Stimulated activated CD4-positive, alpha-beta T cell treated with anti-CD3 and anti-CD28 coated beads, Interleukin-12 subunit alpha, Interleukin-12 subunit beta, amount 100 ng/mL, for 4 hours (primary cell): ENCODE measurements around the gene PSMB3.
"Not testable (repeated sequence)": the region's sequence is repeated elsewhere in the genome, so short reads cannot be mapped to it uniquely, and the experiment has no call there.

Source experiments
- DNase-seq: peaks from one replicate; pipeline ENCODE4 v3.0.0-alpha.2; 2020

PSMB3 gene

DNA sequence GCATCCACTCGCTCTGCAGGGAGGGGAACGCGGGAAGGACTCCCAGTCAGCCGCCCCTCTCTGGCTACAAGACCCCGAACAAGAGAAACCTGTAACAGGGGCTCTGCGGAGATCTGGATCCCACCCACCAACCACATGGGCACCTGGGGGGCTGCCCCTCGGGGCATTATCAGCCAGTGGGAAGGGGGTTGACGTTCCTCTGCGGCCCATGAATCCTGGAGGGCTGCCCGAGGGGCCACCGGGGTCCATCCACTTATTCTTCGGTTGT lies 2.6 kb upstream of the PSMB3 start:
- no peak for DNase-seq

DNA sequence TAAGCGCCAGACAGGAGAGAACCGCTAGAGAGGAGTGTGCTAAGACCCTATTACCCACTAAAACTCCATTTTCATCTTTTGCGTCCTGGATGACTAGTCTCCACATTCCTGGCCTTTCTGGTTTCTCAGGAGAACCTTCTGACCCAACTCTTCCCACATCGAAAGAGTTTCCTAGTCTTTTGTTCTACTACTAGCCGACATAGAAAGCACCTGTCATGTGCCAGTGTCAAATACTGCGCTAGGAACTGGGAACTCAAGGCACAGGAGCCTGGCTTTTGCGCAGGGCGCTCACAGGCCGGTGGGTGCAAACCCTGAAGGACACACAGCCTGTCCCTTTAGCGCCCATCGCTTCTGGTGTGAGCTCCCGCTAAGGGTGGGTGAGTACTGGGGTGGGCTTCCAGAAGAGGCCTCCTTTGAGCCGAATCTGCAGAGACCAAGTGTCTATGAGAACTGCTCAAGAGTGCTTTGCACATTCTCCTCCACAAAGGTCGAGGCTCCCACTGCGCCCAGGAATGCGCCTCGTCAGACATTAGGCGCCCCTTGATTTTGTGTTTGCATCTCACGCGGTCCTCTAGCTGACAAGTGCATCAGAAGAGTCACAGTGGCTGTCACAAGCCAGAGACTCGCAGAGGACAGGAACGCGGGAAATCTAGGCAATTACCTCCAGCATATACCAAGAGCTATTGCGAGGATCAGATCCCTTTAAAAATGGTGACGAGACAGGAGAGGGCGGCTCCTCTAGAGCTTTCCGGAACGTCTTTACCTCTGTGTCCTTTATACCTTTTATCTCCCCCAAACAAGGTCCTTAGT lies 2.0 kb upstream of the PSMB3 start:
- DNase-seq = no peak

DNA sequence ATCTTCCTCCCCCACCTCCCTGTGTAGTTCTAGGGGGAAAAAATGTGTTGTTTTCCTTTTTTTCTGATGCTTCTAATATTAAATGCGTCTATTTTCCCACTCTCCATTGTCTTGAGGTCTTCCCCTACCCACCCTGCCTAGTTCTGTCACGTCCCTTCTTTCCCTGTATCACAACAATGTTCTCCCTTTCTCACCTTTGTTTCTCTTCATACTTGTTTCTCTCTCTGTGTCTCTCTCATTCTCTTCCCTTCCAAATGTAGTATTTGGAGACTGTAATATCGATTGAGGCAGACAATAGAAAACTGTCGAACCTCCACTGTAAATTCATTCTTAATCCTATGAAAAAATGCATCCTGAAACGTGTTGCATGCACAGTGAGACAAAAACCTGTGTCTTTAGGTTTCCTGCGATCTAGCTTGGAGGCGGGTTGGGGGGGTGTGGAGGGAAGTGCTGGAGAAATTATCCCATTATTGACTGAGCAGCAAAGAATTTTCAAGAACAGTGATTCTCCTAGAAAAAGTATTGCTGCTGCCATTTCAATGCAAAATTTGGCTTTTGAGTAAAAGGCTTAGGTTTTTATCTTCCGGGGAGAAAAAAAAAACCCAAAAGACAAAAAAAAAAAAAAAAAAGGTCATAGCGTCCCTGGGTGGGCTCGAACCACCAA lies 1.3 kb upstream of the PSMB3 start:
- no peak for DNase-seq

DNA sequence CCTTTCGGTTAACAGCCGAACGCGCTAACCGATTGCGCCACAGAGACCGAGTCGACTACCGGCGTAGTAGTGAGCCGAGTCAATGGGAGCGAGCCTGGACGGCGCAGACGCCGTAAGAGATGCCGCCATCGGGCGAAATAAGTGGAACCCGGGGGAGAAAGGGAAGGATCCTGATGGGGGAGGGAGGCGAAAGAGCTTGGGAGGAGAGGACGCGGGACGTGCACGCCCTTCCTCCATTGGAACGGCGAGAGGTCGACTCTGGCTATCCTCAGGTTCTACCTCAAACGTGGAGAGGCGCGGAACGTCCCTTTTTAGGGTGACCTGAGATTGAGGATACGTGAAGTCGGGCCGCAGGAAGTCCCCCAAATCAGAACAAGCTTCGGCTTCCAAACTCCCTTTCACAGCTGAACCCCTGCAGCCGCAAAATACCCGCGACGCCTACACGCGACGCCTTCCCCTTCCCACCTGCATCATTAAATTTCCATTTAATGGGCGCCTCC lies 683 bp upstream of the PSMB3 start:
- peak; percentile 87 for DNase-seq

DNA sequence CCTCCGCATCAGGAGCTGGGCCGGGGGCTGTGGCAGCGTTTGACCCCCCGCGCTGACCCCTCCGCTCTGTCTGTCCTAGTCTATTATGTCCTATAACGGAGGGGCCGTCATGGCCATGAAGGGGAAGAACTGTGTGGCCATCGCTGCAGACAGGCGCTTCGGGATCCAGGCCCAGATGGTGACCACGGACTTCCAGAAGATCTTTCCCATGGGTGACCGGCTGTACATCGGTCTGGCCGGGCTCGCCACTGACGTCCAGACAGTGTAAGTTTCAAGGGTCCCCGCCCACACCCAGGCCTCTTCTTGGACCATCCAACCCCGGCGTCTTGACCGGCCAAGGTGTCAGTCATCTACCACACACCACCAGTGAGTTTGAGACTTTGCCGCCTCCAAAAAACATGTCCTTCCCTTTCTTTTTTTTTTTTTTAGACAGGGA lies 548 bp downstream of the PSMB3 start:
- no peak for DNase-seq

DNA sequence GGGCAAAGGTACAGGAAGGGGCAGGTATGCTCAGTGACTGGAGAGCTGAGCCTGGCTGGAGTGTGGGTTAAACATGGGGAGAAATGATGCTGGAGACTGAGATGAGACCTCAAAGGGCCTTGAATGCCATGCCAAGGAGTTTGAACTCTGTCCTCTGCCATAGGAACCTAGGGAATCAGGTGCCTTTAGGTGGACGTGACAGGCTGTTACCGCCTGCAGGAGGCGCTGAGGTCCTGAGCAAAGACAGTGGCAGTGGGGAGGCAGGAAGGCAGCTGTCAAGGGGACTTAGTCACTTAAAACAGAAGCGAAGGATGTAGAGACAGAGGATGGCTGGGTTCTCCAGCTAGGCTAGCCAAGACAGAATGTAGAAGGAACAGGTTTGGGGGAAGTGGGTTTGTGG lies 9.1 kb downstream of the PSMB3 start:
- no peak for DNase-seq

DNA sequence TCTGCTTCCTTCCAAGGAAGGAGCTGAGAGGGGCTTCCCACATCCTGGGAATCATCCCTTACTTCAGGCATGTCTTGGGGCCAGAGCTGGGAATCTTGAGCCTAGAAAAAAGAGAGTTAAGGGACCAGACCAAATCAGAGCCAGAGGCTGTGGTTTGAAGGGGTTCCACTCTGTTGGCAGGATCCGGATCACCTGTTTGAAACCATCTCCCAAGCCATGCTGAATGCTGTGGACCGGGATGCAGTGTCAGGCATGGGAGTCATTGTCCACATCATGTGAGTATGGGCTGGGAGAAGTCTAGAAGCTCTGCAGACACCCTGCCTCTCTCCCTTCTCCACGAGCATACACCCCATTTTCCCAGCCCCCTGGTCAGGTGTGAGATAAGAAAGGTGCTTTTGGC lies 9.7 kb downstream of the PSMB3 start:
- DNase-seq = no peak

DNA sequence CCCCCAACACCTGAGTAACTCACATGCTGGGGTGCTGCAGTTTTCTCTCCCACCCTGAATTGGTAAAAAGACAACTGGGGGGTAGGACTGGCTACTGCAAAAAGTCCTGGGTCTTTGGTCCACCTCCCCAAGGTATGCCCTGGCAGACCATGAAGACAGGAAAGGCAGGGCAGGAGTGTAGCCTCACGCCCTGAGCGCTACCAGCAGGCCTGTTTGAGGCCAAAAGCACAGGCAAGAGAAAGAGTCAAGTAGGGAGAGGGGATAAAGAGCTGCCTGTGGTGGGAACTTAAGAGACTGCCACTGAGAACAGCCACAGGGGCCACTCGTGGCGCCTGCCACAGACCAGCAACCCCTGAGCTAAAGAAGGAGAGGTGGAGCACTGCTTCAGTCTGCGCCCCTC lies 13.8 kb downstream of the PSMB3 start:
- DNase-seq = no peak

DNA sequence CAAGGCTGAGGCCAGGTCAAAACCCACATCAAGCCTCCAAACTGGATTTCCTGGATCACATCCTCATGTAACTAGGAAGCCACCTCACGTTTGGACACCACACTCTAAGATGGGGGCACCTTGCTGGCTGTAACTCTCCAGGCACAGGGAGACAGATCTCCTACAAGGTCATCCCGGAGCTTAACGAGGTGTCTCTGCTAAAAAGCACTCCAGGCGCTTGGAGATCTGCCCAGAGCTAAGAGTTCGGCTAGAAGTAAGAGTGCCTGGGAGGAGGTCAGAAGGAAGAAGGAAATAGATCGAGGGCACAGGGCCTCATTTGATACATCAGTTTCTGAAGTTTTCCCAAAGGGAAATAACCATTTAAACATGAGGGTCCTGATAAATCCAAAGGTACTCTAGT lies 15.9 kb downstream of the PSMB3 start:
- DNase-seq = no peak

DNA sequence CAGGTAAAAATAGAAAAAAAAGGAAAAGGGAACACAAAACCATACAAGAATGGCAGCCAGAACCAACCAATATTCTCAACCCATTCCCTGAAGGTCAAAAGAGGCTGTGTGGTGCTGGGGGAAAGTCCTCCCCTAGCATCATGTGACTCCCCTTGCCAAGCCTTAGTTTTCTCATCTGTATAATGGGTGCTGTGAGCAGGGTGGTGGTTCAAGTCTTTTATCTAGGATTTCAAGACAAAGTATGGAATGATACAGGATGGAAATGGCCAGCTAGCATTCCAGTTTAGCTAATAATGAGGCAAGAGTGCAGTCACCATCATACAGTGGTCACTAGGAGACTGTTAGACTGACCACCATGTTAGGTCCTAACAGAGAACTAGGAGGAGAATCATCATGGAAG lies 20.7 kb downstream of the PSMB3 start:
- DNase-seq = no peak

DNA sequence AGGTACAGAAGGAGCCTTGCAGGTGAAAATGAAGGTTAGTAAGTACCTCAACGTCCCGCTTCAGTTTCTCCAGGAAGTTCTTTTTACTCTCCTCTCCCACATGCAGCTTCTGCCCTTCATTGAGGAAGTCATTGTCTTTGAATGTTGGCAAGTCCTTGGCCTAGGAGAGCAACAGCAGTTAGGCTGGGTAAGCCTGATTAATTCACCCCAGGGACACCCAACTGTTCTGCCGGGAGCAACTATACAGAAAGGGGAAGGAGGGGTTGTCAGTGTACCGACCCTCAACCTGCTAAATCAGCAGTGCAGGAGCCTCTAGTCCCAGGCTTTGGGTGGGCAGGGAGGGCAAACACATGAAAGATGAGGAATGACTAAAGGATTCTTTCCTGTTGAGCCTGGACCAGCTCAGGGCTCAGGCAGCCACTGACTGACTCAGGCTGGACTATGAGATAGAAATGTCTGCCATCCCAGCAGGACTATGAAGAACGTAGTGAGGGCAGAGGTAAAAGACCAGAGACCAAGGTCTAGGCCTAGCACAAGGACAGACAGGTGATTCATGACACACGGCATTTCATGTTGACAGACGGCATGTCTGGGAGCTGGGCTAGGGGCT lies 25.2 kb downstream of the PSMB3 start:
- no peak for DNase-seq

DNA sequence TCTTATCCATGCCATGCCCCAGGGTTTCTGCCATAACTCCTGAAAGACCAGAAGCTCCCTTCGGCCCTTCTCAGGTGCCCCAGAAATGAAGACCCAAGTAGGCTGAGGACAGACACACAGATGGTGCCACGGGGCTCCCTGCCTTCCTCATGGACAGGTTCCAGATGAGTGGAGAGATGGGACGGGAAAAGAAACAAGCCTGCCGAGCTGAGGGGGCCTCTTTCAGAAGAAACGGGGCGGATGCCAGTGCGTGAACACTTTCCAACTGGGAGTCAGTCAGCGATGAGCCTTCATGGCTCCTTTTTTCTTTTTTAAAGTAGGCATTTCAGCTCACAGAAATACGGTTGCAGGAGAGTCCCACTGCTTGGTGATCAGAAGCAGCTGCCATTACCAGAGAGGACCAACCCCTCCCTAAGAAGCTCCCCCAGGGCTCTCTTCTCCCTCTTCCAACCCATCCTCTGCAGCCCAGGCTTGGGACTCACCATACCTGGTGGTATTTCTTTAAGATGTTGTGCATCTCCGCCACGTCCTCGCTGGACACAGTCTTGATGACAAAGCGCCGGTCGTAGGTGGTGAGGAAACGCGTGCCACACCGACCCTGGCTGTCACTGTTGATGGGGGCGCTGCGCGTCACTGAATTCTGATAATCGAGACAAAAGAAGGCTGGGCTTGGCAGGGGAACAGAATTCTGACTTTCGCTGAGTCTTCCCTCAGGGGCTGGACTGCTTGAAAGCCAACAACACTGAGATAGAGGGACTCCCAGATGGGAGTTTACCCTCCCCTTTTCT lies 27.6 kb downstream of the PSMB3 start:
- no peak for DNase-seq

DNA sequence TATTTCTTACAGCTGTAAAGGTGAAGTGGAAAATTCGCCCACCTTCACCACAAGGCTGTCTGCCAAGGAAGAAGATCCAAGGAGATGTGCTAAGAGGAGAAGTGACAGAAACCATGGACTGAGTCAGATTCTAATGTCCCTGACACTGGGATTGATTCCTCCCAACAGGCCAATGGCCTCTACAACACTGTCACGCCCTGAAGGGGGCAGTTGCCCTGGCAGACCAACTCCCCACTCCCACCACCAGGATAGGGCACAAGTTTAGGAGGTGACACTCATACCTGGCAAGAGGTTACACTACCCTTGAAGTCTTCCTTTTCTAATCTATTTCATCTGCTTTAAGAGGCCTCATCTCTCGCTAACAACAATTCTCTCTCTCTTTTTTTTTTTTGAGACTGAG lies 30.7 kb downstream of the PSMB3 start:
- DNase-seq = no peak

DNA sequence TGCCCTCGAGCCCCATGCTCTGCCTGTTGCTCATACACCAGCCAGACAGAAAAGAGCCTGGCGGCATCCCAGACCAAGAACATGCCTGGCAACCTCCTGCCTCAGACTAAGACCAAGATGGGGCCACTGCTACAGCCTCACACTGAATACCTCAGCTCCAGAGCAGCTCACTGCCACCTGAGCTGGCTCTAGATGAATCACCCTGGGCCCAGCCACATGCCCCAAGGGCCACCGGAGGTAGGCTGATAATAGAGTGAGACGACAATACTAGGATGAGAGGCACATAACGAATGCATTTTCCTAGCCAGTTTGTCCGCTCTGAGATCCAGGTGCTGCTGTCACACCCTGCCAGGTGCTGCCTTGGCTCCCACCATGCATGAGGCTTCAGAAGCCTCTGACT lies 33.8 kb downstream of the PSMB3 start:
- DNase-seq = no peak

DNA sequence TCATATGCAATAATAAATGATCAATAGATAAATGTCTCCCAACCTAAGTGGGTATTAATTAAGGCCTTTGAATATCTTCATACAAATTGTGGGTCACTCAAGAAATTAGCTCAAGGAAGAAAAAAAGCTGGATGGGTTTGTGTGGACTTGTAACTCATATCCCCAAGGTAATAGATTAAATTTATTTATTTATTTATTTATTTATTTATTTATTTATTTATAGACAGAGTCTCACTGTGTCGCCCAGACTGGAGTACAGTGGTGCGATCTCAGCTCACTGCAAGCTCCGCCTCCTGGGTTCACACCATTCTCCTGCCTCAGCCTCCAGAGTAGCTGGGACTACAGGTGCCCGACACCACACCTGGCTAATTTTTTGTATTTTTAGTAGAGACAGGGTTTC lies 35.5 kb downstream of the PSMB3 start:
- not testable (repeated sequence) for DNase-seq

DNA sequence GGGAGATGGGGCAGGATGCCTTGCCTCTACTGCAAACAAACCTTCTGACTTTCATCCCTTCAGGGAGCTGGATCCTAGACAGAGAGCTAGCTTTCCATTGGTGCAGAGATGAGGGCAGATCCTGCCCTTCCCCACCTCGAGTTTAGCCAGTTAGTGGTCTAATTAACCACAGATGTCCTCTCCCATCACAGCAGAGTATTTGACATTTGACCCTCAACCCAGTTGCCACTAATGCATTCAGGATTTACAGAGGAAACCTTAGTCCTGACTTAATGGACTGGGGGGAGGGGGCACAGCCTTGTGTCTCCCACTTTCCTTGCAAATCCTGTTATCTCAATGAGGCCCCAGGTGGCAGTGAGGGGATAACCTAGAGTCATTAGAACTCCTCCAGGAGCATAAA lies 36.6 kb downstream of the PSMB3 start:
- no peak for DNase-seq

DNA sequence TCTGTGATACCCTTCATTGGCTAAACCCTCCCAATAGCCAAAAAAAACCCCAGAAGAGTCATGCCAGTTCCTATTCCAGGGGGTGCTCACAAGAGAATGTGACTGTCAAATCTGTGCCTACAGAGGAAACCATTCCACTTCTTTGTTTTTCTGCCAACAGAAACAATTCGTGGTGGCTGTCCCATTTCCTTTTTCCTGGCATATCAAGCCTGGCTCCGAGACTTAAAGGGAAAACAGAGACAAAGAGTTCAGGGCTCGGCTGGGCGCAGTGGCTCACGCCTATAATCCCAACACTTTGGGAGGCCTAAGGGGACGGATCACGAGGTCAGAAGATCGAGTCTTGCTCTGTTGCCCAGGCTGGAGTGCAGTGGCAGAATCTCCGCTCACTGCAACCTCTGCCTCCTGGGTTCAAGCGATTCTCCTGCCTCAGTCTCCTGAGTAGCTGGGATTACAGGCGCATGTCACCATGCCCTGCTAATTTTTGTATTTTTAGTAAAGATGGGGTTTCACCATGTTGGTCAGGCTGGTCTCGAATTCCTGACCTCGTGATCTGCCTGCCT lies 37.7 kb downstream of the PSMB3 start:
- DNase-seq = not testable (repeated sequence)

DNA sequence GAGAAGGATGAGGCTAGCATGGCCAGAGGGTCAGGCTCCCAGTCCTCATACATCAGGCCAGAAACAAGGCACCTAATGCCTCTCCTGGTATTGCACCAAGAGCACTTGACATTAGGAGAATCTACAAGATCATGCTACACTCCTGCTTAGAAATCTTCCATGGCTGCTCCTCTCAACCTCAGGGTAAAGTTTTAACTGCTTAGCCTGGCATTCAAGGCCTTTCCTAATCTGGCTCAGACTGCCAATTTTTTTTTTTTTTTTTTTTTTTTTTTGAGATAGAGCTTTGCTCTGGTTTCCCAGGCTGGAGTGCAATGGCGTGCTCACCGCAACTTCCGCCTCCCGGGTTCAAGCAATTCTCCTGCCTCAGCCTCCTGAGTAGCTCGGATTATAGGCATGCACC lies 38.6 kb downstream of the PSMB3 start:
- DNase-seq = no peak

DNA sequence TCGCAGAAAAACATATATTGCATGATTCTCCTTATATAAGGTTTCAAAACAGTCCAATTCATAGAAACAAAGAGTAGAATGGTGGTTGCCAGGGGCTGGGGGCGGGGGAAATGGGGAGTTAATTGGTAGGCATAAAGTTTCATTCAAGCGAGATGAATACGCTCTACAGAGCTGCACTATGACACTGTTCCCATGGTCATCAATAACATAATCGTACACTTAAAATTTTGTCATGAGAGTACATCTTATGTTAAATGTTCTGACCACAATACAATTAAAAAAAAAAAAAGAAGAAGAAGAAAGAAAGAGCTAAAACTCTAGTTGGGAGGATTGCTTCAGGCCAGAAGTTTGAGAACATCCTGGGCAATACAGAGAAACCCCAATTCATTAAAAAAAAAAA lies 41.7 kb downstream of the PSMB3 start:
- DNase-seq = no peak

DNA sequence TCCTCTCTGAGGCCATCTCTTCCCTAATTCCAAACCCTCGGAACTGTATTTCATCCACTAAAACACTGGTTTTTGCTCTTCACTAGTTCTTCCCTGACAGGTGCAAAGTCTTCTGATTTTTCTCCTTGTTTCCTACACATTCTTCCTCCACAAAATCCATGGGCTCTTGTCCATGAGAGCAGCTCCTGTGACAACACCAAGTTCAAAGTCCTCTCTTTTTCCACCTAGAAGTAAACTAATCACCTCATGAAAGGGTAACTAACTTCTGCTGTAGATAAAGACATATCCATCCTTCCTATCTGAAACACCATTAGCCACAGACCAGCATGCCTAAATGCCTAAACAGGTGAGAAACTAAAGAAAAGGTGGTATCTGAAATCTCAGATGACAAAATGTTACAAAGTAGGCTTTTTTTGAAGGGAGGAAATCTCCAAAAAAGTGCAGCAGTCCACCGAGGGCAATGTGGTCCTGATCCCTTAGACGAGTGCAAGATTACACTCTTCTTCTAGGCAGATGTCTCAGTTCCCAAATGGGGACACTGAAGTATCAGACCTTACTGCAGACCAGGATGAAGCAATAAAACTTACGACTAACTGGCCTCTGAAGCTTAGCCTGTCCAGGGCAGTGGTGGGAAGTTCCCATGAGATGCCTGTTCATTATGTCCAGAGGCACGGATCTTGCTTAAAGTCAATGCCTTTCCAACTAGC lies 44.1 kb downstream of the PSMB3 start:
- no peak for DNase-seq

DNA sequence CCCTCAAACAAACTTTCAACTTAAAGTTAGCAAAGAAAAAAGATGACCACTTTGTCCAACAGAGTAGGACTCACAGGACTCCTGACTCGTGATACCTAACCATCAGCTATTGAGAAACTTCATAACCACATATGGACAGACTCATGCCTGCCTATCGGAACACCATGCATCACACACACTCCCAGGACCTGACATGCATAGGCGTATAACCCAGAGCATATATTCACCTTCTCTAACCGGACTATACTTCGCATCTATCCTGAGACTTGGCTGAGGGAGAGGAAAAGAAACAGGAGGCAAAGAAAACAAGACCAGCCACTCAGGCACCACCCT lies 44.6 kb downstream of the PSMB3 start:
- DNase-seq = no peak

DNA sequence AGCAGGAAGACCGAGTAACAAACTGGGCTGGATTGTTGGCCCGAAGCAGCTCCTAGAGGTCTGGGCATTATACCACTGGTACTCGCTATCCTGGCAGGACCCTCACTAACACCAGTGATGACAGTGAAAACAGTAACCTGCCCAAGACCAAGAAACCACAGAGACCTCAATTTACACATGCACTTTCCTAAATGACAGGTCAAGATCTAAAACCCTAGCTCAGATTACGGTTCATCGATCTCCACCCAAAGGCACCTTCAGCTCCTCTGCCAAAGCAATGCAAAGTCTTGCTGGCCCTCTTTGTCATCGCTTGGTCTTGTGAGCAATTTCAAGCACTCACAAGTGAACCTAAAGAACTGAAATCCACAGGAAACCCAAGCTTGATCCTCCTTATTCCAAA lies 45.3 kb downstream of the PSMB3 start:
- DNase-seq = no peak
